PC-3 (cell line): Measurements from ENCODE around the gene SLC22A13. TPM values are rescaled to one million over a fixed set of nuclear protein-coding genes. Genes with fewer than 3 reads are reported as not detected.

Experiments
- ATAC-seq: fragments of 200-7000 bp; cut with Tn5 transposase; 2 replicates; pipeline ENCODE4 v1.9.1; 2020; ENCODE audit warnings: mild to moderate bottlenecking, moderate library complexity
- BruUV-seq: library from RNA; stranded (reverse); fragments of 400-500 nt; replicated peaks from 2 replicates; lab custom pipeline; 2021; lab: Mats Ljungman, UMichigan
- CTCF ChIA-PET: fragments of 300-600 bp; sonication (Branson Sonifier 250); formaldehyde crosslinking; loops from one replicate; lab custom pipeline; 2022; ENCODE audit warnings: antibody characterized with exemption; lab: Charles Lee
- POLR2A ChIA-PET: fragments of 300-600 bp; sonication (Branson Sonifier 250); formaldehyde crosslinking; loops from one replicate; lab custom pipeline; 2022; ENCODE audit warnings: antibody characterized with exemption; ENCODE audit not compliant: unreplicated experiment; lab: Charles Lee
- DNase-seq: peaks from one replicate; pipeline ENCODE4 v3.0.0-alpha.2; 2015
- H2AFZ ChIP-seq: fragments of 300-600 bp; sonication (generic); 2 replicates; pipeline ENCODE4 v1.6.0; 2016; ENCODE audit warnings: antibody characterized with exemption, low read length
- H3F3A ChIP-seq: fragments of 300-600 bp; sonication (generic); one replicate; pipeline ENCODE4 v1.6.0; 2017; ENCODE audit warnings: antibody characterized with exemption, low read length, control low read depth, mild to moderate bottlenecking; ENCODE audit not compliant: unreplicated experiment
- H3K27ac ChIP-seq: fragments of 300-600 bp; sonication (generic); 2 replicates; pipeline ENCODE4 v1.5.1; 2016; ENCODE audit warnings: mild to moderate bottlenecking, low read length
- H3K27me3 ChIP-seq: fragments of 300-600 bp; sonication (generic); 2 replicates; pipeline ENCODE4 v1.6.1; 2016; ENCODE audit warnings: low read length, mixed read lengths
- H3K36me3 ChIP-seq: fragments of 300-600 bp; sonication (generic); 2 replicates; pipeline ENCODE4 v1.6.1; 2016; ENCODE audit warnings: low read depth, mixed run types, low read length, mixed read lengths
- H3K4me1 ChIP-seq: fragments of 300-600 bp; sonication (generic); 2 replicates; pipeline ENCODE4 v1.5.1; 2016; ENCODE audit warnings: low read length; ENCODE audit not compliant: insufficient read depth
- H3K4me2 ChIP-seq: fragments of 300-600 bp; sonication (generic); 2 replicates; pipeline ENCODE4 v1.6.0; 2016; ENCODE audit warnings: low read length
- H3K4me3 ChIP-seq: fragments of 300-600 bp; sonication (generic); 2 replicates; pipeline ENCODE4 v1.5.1; 2016; ENCODE audit warnings: mild to moderate bottlenecking, low read length, mixed read lengths
- H3K79me2 ChIP-seq: fragments of 300-600 bp; sonication (generic); 2 replicates; pipeline ENCODE4 v1.6.1; 2017; ENCODE audit warnings: low read length, mixed read lengths
- H3K9ac ChIP-seq: fragments of 300-600 bp; sonication (generic); 2 replicates; pipeline ENCODE4 v1.6.0; 2016; ENCODE audit warnings: mild to moderate bottlenecking, low read length
- H3K9me2 ChIP-seq: fragments of 300-600 bp; sonication (generic); replicated peaks from 2 replicates; pipeline ENCODE4 v1.6.1; 2016; ENCODE audit warnings: mixed run types, low read length, mixed read lengths
- H3K9me3 ChIP-seq: fragments of 300-600 bp; sonication (generic); 2 replicates; pipeline ENCODE4 v1.6.1; 2016; ENCODE audit warnings: low read length, mixed read lengths
- H4K20me1 ChIP-seq: fragments of 300-600 bp; sonication (generic); 2 replicates; pipeline ENCODE4 v1.6.1; 2016; ENCODE audit warnings: low read length, mixed read lengths
- CTCF ChIP-seq: fragments of 300-600 bp; sonication (generic); conservative IDR thresholded peaks from 2 replicates; pipeline ENCODE4 v1.5.1; 2017; ENCODE audit warnings: antibody characterized with exemption, low read depth, mild to moderate bottlenecking, low read length
- EZH2 ChIP-seq: fragments of 300-600 bp; sonication (generic); IDR thresholded peaks from one replicate; pipeline ENCODE4 v1.6.1; 2017; ENCODE audit warnings: antibody characterized with exemption, mild to moderate bottlenecking, low read length; ENCODE audit not compliant: unreplicated experiment
- EZH2phosphoT487 ChIP-seq: fragments of 300-600 bp; sonication (generic); IDR thresholded peaks from 2 replicates; pipeline ENCODE4 v1.6.1; 2018; ENCODE audit warnings: mild to moderate bottlenecking, antibody characterized with exemption, low read length, borderline replicate concordance
- intact Hi-C: fragments of 100-400 bp; cut with micrococcal nuclease; formaldehyde crosslinking; loops from 2 replicates; pipeline ENCODE4 v1.9.0; 2023
- total RNA-seq: library from RNA; depleted of rRNA; stranded (reverse); fragments of >200 nt; gene quantifications from 2 replicates; pipeline ENCODE4 v1.2.3, GENCODE V29; 2014

Gene SLC22A13
- total RNA-seq, 1 experiment from 2014 or later = 0.73 TPM

DNA sequence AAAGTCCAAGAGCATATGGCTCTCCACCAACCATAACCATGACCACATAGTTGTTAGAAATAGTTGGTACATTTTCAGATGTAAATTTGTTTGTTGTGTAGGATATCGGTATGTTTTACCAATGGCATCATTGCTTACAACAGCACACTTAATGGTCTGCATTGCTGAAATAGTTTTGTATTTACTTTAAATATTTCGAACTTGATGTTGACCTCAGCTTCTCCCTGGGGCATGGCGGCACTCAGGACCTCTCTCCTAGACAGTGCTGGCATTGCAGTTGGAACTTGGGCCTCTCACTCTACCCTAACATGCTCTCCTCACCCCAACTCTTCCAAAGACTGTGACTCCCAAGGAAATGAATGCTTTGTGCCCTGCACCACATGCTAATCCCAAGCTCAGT lies 5.0 kb downstream of the SLC22A13 start:
- POLR2A ChIA-PET = no interaction called here
- no peaks in the 10 kb centered on the region for H3K36me3 ChIP-seq
- no peak for ATAC-seq

DNA sequence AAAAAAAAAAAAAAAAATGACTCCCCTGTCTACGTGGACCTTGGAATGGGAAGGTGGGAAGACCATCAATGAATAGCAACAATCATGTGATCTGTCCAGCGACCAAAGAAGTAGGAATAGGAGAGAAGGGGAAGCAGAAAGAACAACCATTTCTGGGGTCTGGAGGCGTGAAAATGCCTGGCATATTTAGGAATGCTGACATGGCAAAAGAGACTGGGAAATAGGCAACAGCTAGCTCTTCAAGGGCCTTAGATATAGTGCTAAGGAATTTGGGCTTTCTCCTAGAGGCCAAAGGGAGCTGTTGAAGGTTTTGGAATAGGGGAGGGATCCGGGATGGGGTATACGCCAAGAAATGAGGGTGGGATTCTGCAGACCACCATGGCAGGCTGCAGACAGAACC lies 5.9 kb downstream of the SLC22A13 start:
- H3K4me2 ChIP-seq = no peak overlapping the region
- no TSS peak for BruUV-seq
- no peaks in the 10 kb centered on the region for H3K9me2 ChIP-seq
- DNase-seq (no peak), ATAC-seq (no peak)
- no peaks in the 10 kb centered on the region for H3K9me3 ChIP-seq
- H3K9ac ChIP-seq = no peak overlapping the region
- CTCF ChIA-PET = no interaction called here
- no peak overlapping the region for H2AFZ ChIP-seq
- POLR2A ChIA-PET = no interaction called here
- no peaks in the 10 kb centered on the region for H4K20me1 ChIP-seq
- intact Hi-C loops = no loop called here
- no peak for TF ChIP-seq EZH2
- TF ChIP-seq CTCF = no peak
- no peak for TF ChIP-seq EZH2phosphoT487
- no peak overlapping the region for H3K4me3 ChIP-seq
- no peaks in the 10 kb centered on the region for H3K4me1 ChIP-seq
- H3K36me3 ChIP-seq = no peaks in the 10 kb centered on the region
- no peaks in the 10 kb centered on the region for H3F3A ChIP-seq
- no peaks in the 10 kb centered on the region for H3K27me3 ChIP-seq
- no peak overlapping the region for H3K27ac ChIP-seq
- H3K79me2 ChIP-seq = no peaks in the 10 kb centered on the region

More for the DNA sequence above, 5.0 kb downstream of the SLC22A13 start:
- intact Hi-C loops = no loop called here
- CTCF ChIA-PET = no interaction called here
- H3K9me3 ChIP-seq = no peaks in the 10 kb centered on the region
- no peak overlapping the region for H3K4me3 ChIP-seq
- no TSS peak for BruUV-seq
- H3K27me3 ChIP-seq = no peaks in the 10 kb centered on the region
- no peaks in the 10 kb centered on the region for H3K79me2 ChIP-seq
- no peak overlapping the region for H3K9ac ChIP-seq
- H3K9me2 ChIP-seq = no peaks in the 10 kb centered on the region
- no peak for DNase-seq
- H3K4me1 ChIP-seq = no peaks in the 10 kb centered on the region
- no peak overlapping the region for H3K4me2 ChIP-seq
- H4K20me1 ChIP-seq = no peaks in the 10 kb centered on the region
- H3F3A ChIP-seq = no peaks in the 10 kb centered on the region
- TF ChIP-seq EZH2 = no peak
- H3K27ac ChIP-seq = no peak overlapping the region
- H2AFZ ChIP-seq = no peak overlapping the region

DNA sequence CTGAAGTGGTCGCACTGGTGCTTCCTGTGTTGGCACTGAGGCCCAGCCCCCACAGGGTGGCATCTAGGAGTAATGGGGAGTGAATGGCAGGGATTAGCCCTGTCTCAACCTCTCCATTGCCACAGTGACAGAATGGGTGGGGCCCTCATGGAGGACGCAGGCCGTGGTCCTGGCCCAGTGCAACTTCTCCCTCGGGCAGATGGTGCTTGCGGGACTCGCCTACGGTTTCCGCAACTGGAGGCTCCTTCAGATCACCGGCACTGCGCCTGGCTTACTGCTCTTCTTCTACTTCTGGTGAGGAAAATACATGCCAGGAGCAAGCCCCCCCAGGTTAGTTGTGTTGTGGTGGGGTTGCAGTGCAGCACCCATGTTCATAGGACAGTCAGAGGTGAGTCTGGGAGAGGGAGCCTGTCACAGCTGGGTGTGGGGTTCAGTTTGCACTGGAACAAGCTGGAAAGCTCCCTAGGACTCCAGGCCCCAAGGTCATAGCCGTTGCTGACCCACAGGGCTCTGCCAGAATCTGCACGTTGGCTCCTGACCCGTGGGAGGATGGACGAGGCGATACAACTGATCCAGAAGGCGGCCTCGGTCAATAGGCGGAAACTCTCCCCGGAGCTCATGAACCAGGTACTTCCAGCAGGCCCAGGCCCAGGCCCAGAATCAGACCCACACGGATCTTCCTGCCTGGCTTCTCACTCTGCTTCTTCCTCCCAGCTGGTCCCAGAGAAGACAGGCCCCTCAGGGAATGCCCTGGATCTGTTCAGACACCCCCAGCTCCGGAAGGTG lies 9.4 kb downstream of the SLC22A13 start:
- no peaks in the 10 kb centered on the region for H3K36me3 ChIP-seq
- BruUV-seq = no TSS peak

More for the DNA sequence above, 9.4 kb downstream of the SLC22A13 start:
- Histone ChIP-seq H3K4me3 (no peak overlapping the region), H3K4me1 (no peaks in the 10 kb centered on the region), H3K79me2 (no peaks in the 10 kb centered on the region), H3K27ac (no peak overlapping the region), H3K4me2 (no peak overlapping the region), H3K27me3 (no peaks in the 10 kb centered on the region), H3K9ac (no peak overlapping the region), H4K20me1 (no peaks in the 10 kb centered on the region), H2AFZ (no peak overlapping the region), H3K9me3 (no peaks in the 10 kb centered on the region), H3F3A (no peaks in the 10 kb centered on the region), H3K9me2 (no peaks in the 10 kb centered on the region)
- DNase-seq = no peak
- ATAC-seq = no peak
- ChIA-PET POLR2A (no interaction called here), CTCF (no interaction called here)
- TF ChIP-seq CTCF (no peak), EZH2 (no peak), EZH2phosphoT487 (no peak)
- intact Hi-C loops = no loop called here
